Thyroid gland (tissue), 4 donors: ENCODE measurements around the gene FSTL3. TPM values are rescaled to one million over a fixed set of nuclear protein-coding genes. Genes with fewer than 3 reads are reported as not detected.
"Not testable (repeated sequence)": the region's sequence is repeated elsewhere in the genome, so short reads cannot be mapped to it uniquely, and the experiment has no call there.

Experiments used
- DNase-seq, 2 donors: peaks; one replicate each; pipeline ENCODE4 v3.0.0-alpha.2; 2019
- H3K27ac ChIP-seq, 3 donors: fragments of 200-600 bp; sonication (generic); 1 replicate in 2 of 3; 2 replicates in 1 of 3; pipeline ENCODE4 v1.5.1; 2016 to 2019; ENCODE audit warnings: mild to moderate bottlenecking in 1 of 3, moderate library complexity in 1 of 3
- H3K27me3 ChIP-seq: fragments of 200-600 bp; sonication (generic); one replicate; pipeline ENCODE4 v1.5.1; 2019
- H3K36me3 ChIP-seq, 2 donors: fragments of 200-600 bp; sonication (generic); one replicate each; pipeline ENCODE4 v1.5.1; 2016 to 2019
- H3K4me1 ChIP-seq, 2 donors: fragments of 200-600 bp; sonication (generic); one replicate each; pipeline ENCODE4 v1.5.1; 2017 to 2019
- H3K4me3 ChIP-seq, 3 donors: fragments of 200-600 bp; sonication (generic); replicated peaks in 1 of 3; 1 replicate in 2 of 3; 2 replicates in 1 of 3; pipeline ENCODE4 v1.5.1; 2016; ENCODE audit warnings: mild to moderate bottlenecking in 1 of 3
- H3K9me3 ChIP-seq: fragments of 200-600 bp; sonication (generic); one replicate; pipeline ENCODE4 v1.5.1; 2017
- CTCF ChIP-seq, 6 experiments: fragments of 200-600 bp in 3 of 6; fragments of 450-650 bp in 3 of 6; sonication (generic) in 3 of 6; IDR thresholded peaks; one replicate each; pipeline ENCODE4 v1.5.1; 2016 to 2019; ENCODE audit warnings: antibody characterized with exemption in 6 of 6, mild to moderate bottlenecking in 2 of 6, inconsistent platforms in 1 of 6, moderate library complexity in 1 of 6
- POLR2A ChIP-seq, 2 donors: fragments of 450-650 bp; IDR thresholded peaks; one replicate each; pipeline ENCODE4 v1.6.1; 2017; ENCODE audit warnings: antibody characterized with exemption in 2 of 2, mild to moderate bottlenecking in 2 of 2, moderate library complexity in 1 of 2
- WGBS, 2 donors: methylation state at CpG; one replicate each; pipeline ENCODE4 v1.1.5; 2017; 5-methylcytosine and 5-hydroxymethylcytosine counted together
- intact Hi-C: fragments of 100-400 bp; cut with DNase I; formaldehyde crosslinking; loops from one replicate; pipeline ENCODE4 v1.15.1; 2023
- total RNA-seq, 4 donors: library from RNA; depleted of rRNA; stranded (reverse); fragments of >200 nt; gene quantifications; one replicate each; pipeline ENCODE4 v1.2.3, GENCODE V29; 2016

The FSTL3 gene
- total RNA-seq, 4 donors from 2014 or later, result 16.2 to 73.4 (median 62.9) TPM

DNA sequence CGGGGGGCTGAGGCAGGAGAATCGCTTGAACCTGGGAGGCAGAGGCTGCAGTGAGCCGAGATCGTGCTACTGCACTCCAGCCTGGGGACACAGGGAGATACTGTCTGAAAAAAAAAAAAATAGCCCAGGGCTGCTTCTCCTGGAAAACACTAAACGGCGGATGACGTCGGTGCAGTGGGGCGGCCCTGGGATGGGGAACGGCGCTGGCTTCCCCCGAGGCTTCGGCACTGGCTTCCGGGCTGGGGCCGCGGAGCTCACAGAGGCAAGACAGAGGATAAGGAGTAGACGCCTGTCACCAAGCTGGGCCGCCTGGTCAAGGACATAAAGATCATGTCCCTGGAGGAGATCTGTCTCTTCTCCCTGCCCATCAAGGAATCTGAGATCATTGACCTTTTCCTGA is 14.0 kb downstream of the FSTL3 start:
- Histone ChIP-seq H3K9me3 (no peaks in the 10 kb centered on the region), H3K4me1 (no peaks in the 10 kb centered on the region), H3K36me3 (no peaks in the 10 kb centered on the region), H3K4me3 (no peak overlapping the region), H3K27me3 (no peaks in the 10 kb centered on the region), H3K27ac (no peak overlapping the region)
- no peak for TF ChIP-seq CTCF (IDR thresholded peaks at IDR 0.05)
- TF ChIP-seq POLR2A (IDR thresholded peaks at IDR 0.05), result no peak
- intact Hi-C loops, result no loop called here
- no peak for DNase-seq
- WGBS, 2 donors, result 62 to 71% methylated on average over 17 to 18 of the region's 18 CpGs

DNA sequence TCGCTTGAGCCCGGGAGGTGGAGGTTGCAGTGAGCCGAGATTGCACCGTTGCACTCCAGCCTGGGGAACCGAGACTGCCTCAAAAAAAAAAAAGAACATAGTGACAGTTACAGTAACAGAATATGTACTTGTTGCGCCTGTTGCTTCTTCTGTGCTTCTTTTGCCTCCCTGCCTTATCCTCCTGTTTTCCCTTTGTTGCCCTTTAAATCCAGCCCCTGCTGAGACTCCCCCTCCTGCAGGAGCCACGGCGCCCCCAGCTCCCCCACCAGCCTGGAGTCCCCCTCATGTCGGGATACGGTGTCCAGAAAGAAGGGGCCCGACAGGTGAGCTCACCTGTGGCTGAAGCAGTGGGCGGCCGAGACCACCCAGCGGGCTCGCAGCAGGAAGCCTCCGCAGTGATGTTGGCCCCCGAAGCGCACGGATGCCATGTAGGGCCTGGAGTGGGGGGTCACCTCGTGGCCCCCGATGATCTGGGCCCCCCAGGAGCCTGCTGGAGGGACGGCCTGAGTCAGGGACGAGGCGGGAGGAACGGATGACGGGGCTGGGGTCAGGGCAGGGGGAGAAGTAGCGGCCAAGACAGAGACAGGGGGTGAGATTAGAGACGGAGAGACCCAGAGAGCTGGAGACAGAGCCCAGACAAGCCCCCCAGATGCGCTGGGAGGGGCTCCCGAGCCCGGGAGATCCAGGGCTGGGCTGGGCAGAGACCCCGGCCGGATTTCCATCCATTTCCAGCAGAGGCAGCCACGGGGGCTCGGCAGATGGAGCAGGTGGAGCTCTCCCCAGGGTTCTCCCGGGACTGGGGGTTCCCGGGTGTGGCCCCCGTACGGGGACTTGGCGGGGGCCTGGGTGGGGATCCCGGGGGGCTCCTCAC is 18.5 kb downstream of the FSTL3 start:
- H3K4me1 ChIP-seq, result no peaks in the 10 kb centered on the region
- DNase-seq, result no peak
- TF ChIP-seq CTCF (IDR thresholded peaks at IDR 0.05), result no peak
- no peak for TF ChIP-seq POLR2A (IDR thresholded peaks at IDR 0.05)
- H3K36me3 ChIP-seq, result no peaks in the 10 kb centered on the region
- no peaks in the 10 kb centered on the region for H3K9me3 ChIP-seq
- intact Hi-C loops, result no loop called here
- H3K27ac ChIP-seq, result no peak overlapping the region
- WGBS, 2 donors, result 46 to 54% methylated on average over 30 to 37 of the region's 41 CpGs
- H3K4me3 ChIP-seq, result no peak overlapping the region
- no peaks in the 10 kb centered on the region for H3K27me3 ChIP-seq

DNA sequence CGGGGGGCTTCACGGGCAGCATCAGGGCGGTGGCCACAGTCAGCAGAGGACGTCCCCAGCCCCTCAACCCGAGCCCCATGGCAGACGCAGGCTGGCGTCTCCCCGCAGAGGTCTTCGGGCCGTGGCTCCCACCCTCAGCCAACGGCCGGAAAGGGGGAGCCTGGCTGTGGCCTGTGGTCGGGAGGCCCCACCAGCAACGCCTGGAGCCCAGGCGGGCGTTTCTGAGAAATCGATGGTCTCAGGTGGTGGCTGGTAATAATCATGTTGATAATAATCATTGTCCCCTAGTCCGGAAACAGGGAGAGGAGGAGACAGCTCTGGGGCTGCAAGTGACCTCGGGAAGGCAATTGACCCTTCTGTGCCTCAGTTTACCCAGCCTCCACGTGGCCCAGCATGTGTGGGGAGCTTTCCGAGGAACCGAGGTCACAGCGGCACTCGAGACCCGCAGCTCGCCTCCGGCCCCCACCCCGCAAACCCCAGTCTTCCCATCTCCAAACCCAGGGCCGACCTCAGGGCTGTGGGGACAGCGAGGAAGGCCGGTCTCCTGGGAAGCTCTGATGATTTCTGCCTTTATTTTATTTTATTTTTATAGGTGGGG is 19.3 kb downstream of the FSTL3 start, which contains the start of gene PRSS57:
PRSS57 (minus strand) TSS at position 101 of the 598 bp plus-strand sequence; CDS start at position 79, 22 bp downstream.
- intact Hi-C loops, result no loop called here
- no peak for TF ChIP-seq POLR2A (IDR thresholded peaks at IDR 0.05)
- no peak for TF ChIP-seq CTCF (IDR thresholded peaks at IDR 0.05)
- no peaks in the 10 kb centered on the region for H3K9me3 ChIP-seq
- no peaks in the 10 kb centered on the region for H3K36me3 ChIP-seq
- H3K27me3 ChIP-seq, result no peaks in the 10 kb centered on the region
- H3K4me1 ChIP-seq, result no peaks in the 10 kb centered on the region
- DNase-seq, result no peak
- 82 to 83% methylated on average over 19 to 20 of the region's 31 CpGs for WGBS, 2 donors
- no peak within 1 kb of the TSS for H3K4me3 ChIP-seq
- no peak within 1 kb of the TSS for H3K27ac ChIP-seq

GRCh38 chr19:698529-698928 is 22.3 kb downstream of the FSTL3 start:
- H3K4me1 ChIP-seq, H3K27ac ChIP-seq, DNase-seq, H3K9me3 ChIP-seq, intact Hi-C loops, H3K27me3 ChIP-seq, H3K36me3 ChIP-seq, H3K4me3 ChIP-seq: not testable (repeated sequence)
- WGBS, 2 donors, result 95 to 96% methylated on average over 15 of the region's 15 CpGs

- intact Hi-C loops, result not testable (repeated sequence)
Measured at GRCh38 chr19:699885-700284, 23.7 kb downstream of the FSTL3 start.

GRCh38 chr19:702847-703246 is 26.7 kb downstream of the FSTL3 start:
- H3K9me3 ChIP-seq, H3K36me3 ChIP-seq, intact Hi-C loops, H3K27ac ChIP-seq, H3K27me3 ChIP-seq, H3K4me3 ChIP-seq, DNase-seq: not testable (repeated sequence)
- peaks cover 4 to 23% of the 10 kb centered on the region in 2 donors for H3K4me1 ChIP-seq
- WGBS, 2 donors, result 55 to 57% methylated on average over 6 of the region's 6 CpGs

More at GRCh38 chr19:699885-700284, 23.7 kb downstream of the FSTL3 start:
- peaks cover 4 to 11% of the 10 kb centered on the region in 2 donors for H3K4me1 ChIP-seq
- not testable (repeated sequence) for H3K27ac ChIP-seq, DNase-seq, H3K4me3 ChIP-seq, H3K9me3 ChIP-seq, H3K36me3 ChIP-seq, H3K27me3 ChIP-seq
- 78 to 85% methylated on average over 12 to 14 of the region's 14 CpGs for WGBS, 2 donors
